GM20431 (cell line): ENCODE measurements around the gene ACADVL.

Experiments
- in situ Hi-C: fragments of 300-500 bp; cut with MseI, MboI; formaldehyde crosslinking; loops from one replicate; pipeline ENCODE4 v1.15.0; 2020; ENCODE audit warnings: low sequenced_read_pairs; ENCODE audit not compliant: unreplicated experiment

ACADVL gene

GRCh38 chr17:7190276-7190917 lies 29.3 kb upstream of the ACADVL start:
- in situ Hi-C loops, result no loop called here

- in situ Hi-C loops, result no loop called here
Observed at GRCh38 chr17:7191069-7191468, 28.7 kb upstream of the ACADVL start.

GRCh38 chr17:7191571-7192270 lies 28.0 kb upstream of the ACADVL start:
- in situ Hi-C loops, result no loop called here

- in situ Hi-C loops, result no loop called here
Observed at GRCh38 chr17:7192271-7192937, 27.3 kb upstream of the ACADVL start.

GRCh38 chr17:7195971-7196370 lies 23.8 kb upstream of the ACADVL start:
- in situ Hi-C loops, result no loop called here

GRCh38 chr17:7196651-7197401 lies 22.9 kb upstream of the ACADVL start:
- in situ Hi-C loops, result no loop called here

- in situ Hi-C loops, result no loop called here
Observed at GRCh38 chr17:7203391-7203790, 16.3 kb upstream of the ACADVL start.

GRCh38 chr17:7204336-7204735 lies 15.4 kb upstream of the ACADVL start:
- in situ Hi-C loops, result no loop called here

GRCh38 chr17:7204828-7205461 lies 14.8 kb upstream of the ACADVL start:
- in situ Hi-C loops, result no loop called here

GRCh38 chr17:7205561-7205960 lies 14.2 kb upstream of the ACADVL start:
- in situ Hi-C loops, result no loop called here

- in situ Hi-C loops, result no loop called here
Observed at GRCh38 chr17:7207120-7208001, 12.4 kb upstream of the ACADVL start.

- in situ Hi-C loops, result no loop called here
Observed at GRCh38 chr17:7208027-7208571, 11.6 kb upstream of the ACADVL start.

- in situ Hi-C loops, result no loop called here
Observed at GRCh38 chr17:7208754-7209460, 10.8 kb upstream of the ACADVL start.

- in situ Hi-C loops, result no loop called here
Observed at GRCh38 chr17:7211491-7212273, 8.1 kb upstream of the ACADVL start.

- in situ Hi-C loops, result no loop called here
Observed at GRCh38 chr17:7213895-7214299, 5.8 kb upstream of the ACADVL start.

- in situ Hi-C loops, result no loop called here
Observed at GRCh38 chr17:7214300-7215135, 5.2 kb upstream of the ACADVL start.

GRCh38 chr17:7215136-7215638 lies 4.6 kb upstream of the ACADVL start:
- in situ Hi-C loops, result no loop called here
